Measurements from ENCODE around the gene PGA4. TPM values are rescaled to one million over a fixed set of nuclear protein-coding genes. Genes with fewer than 3 reads are reported as not detected.
"Not testable (repeated sequence)": the region's sequence is repeated elsewhere in the genome, so short reads cannot be mapped to it uniquely, and the experiment has no call there.

Gene PGA4
- total and polyA plus RNA-seq, 3 donors from 2014 or later: 0.56 to 7.2 TPM; not detected in 1

DNA sequence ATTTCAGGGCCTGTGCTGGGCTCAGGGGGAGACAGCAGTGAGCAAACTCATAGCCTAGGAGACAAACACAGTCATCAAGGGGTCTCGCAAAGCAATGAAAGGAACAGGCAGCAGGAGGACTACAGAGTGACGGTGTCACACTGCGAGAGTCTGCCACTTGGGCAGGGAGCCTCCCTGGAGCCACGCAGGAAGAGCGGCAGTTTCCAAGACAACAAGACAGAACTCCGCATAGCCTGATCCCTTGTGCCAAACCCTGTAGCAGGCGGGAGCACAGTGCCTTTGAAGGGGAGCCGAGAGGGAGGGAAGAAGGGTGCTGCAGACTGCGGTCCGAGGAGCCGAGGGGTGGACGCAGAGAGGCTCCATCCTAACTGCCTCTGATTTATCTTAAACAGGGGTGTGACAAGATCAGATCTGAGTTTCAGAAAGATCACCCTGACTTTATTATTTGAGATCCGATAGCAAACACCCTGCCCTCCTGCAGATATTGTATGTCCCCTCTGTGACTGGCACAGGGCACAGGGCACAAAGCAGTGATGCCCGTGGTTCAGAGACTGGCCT is 17.6 kb upstream of the PGA4 start:
- 79 to 81% methylated on average over 14 of the region's 14 CpGs for WGBS, 2 donors
- not testable (repeated sequence) for DNase-seq

DNA sequence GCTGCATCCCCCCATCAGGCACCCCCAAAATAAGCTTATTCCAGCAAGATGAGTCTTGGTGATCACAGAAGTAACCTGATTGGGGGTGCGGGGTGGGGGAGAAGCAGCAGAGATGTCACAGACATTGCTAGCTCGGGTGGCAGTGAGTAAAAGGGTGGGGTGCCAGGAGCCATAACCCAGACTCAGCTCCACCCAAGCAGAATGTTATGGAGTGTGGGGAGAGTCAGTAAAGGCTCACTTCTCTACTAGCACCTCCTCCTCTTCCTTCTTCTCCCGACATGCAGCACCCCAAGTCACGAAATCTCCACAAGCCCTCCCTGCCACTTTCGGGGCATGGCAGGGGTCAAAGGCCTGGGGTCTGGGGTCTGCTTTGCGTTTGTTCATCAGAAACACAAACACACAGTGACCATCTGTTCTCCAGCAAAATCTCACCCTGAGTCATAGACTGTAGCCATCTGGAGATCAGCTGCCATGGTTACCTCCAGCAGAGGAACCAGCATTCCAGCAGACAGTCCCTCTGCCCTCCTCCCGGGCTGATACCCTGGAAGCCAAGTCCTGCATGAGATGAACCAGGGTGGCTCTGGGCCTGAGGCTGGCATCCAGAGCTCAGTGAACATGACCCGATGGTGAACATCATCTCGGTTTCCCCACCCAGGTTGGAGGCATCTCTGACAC is 14.4 kb upstream of the PGA4 start:
- H3K4me3 ChIP-seq; H3K9me3 ChIP-seq; H3K4me1 ChIP-seq; H3K27ac ChIP-seq; DNase-seq; H3K36me3 ChIP-seq (ENCODE audit: low read depth, missing control alignments); H3K27me3 ChIP-seq; intact Hi-C loops (cut with DNase I; ENCODE audit: low total_unique reads): not testable (repeated sequence)
- no CpG with 5 or more reads among the region's 9 CpGs for WGBS, 2 donors

More for the DNA sequence above, 17.6 kb upstream of the PGA4 start:
- H3K27me3 ChIP-seq; H3K4me3 ChIP-seq; H3K9me3 ChIP-seq; intact Hi-C loops (cut with DNase I; ENCODE audit: low total_unique reads); H3K27ac ChIP-seq; H3K4me1 ChIP-seq; H3K36me3 ChIP-seq (ENCODE audit: low read depth, missing control alignments): not testable (repeated sequence)

DNA sequence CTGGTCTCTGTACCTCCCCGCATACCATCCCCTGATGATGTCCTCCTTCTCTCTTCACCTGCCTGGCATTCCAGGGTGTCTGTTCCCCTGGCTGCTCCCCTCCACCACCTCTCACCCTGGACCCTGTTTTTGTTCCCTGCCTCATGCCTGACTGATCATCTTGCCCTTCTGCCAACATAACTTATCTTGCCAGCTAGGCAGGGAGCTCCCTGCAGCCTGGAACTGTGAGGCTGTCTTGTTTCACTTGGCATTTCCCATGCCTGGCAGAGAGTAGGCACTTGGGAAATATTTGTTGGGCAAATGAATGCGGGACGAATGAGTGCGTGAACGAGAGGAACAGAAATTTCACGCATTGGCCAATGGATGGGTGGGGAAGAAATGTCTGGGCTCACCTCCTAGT is 11.5 kb upstream of the PGA4 start:
- H3K9me3 ChIP-seq; DNase-seq; H3K4me3 ChIP-seq; H3K36me3 ChIP-seq (ENCODE audit: low read depth, missing control alignments); H3K27ac ChIP-seq; H3K4me1 ChIP-seq; H3K27me3 ChIP-seq; intact Hi-C loops (cut with DNase I; ENCODE audit: low total_unique reads): not testable (repeated sequence)
- WGBS, 2 donors: no CpG with 5 or more reads among the region's 6 CpGs

DNA sequence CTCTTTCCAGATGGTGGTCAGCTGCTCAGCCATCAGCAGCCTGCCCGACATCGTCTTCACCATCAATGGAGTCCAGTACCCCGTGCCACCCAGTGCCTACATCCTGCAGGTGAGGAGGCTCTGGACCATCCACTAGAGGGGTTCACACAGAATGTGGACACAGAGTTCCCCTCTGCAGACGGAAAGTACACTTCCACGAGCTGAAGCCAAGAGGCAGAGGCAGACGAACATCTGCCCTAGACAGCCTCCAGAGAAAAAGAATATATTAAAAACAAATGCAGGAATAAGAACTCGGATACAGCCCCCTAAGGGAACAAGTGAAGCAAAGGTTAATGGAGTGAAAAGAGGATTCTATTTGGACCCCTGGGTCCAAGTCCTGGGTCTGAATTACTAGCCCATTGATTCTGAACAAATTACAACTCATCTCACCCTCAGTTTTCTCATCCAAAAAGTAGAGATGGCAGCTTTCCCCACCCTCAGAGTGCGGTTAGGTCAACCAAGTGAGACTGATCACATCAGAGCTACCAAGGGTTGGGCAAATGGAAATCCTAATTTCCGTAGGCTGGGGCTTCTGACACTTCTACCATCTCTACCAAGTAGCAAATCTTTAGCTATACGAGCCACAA is 10.7 kb upstream of the PGA4 start:
- H3K4me1 ChIP-seq; H3K36me3 ChIP-seq (ENCODE audit: low read depth, missing control alignments); DNase-seq; intact Hi-C loops (cut with DNase I; ENCODE audit: low total_unique reads); H3K27ac ChIP-seq; H3K9me3 ChIP-seq; H3K4me3 ChIP-seq; H3K27me3 ChIP-seq: not testable (repeated sequence)
- 65 to 67% methylated on average over 4 to 7 of the region's 10 CpGs for WGBS, 2 donors

GRCh38 chr11:61212202-61212601 is 9.9 kb upstream of the PGA4 start:
- DNase-seq; H3K27me3 ChIP-seq; H3K4me1 ChIP-seq; intact Hi-C loops (cut with DNase I; ENCODE audit: low total_unique reads); H3K27ac ChIP-seq; H3K36me3 ChIP-seq (ENCODE audit: low read depth, missing control alignments); H3K9me3 ChIP-seq; H3K4me3 ChIP-seq: not testable (repeated sequence)
- WGBS, 2 donors: no CpG with 5 or more reads among the region's 15 CpGs

- no CpG with 5 or more reads among the region's 3 CpGs for WGBS, 2 donors
- H3K4me1 ChIP-seq; DNase-seq; H3K4me3 ChIP-seq; intact Hi-C loops (cut with DNase I; ENCODE audit: low total_unique reads); H3K27ac ChIP-seq; H3K36me3 ChIP-seq (ENCODE audit: low read depth, missing control alignments); H3K27me3 ChIP-seq; H3K9me3 ChIP-seq: not testable (repeated sequence)
These were observed 8.3 kb upstream of the PGA4 start for GRCh38 chr11:61213711-61214324.

DNA sequence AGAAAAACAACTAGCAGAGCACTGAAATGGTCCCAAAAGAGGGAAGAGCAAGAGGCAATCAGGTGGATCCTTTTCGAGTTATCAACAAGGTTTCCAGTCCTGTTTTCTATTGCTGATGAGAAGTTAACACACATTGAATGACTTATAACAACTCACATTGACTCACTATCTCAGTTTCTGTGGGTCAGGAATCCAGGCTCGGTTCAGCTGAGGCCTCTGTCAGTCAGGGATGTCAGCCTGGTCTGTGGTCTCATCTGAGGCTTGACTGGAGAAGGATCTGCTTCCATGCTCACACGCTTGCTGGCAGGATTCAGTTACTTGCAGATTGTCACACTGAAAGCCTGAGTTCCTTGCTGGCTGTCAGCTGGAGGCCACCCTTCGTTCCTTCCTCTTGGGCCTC is 3.8 kb upstream of the PGA4 start:
- H3K9me3 ChIP-seq; H3K36me3 ChIP-seq (ENCODE audit: low read depth, missing control alignments); DNase-seq; H3K27me3 ChIP-seq; H3K27ac ChIP-seq; H3K4me3 ChIP-seq; H3K4me1 ChIP-seq; intact Hi-C loops (cut with DNase I; ENCODE audit: low total_unique reads): not testable (repeated sequence)
- WGBS, 2 donors: no CpG with 5 or more reads among the region's 4 CpGs

DNA sequence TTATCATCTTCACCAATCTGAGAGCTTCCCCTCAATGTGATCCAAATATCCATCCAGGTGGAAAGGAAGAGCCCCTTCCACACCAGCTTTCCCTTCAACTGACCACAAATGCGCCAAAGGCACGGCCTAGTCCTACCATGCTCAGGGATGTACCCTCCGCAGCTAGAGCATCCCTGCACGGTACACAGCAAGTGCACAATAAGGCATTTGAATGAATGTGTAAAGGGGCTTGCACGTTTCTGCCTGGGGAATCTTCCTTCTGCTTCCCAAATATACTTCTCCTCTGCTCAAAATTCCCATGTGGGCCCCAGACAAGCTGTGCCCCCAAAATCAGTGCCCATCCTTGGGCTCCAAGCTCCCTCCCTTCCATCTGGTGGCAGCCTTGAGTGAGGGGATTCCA is 3.1 kb upstream of the PGA4 start:
- H3K4me1 ChIP-seq; H3K27ac ChIP-seq; DNase-seq; H3K36me3 ChIP-seq (ENCODE audit: low read depth, missing control alignments); H3K27me3 ChIP-seq; intact Hi-C loops (cut with DNase I; ENCODE audit: low total_unique reads); H3K4me3 ChIP-seq; H3K9me3 ChIP-seq: not testable (repeated sequence)
- 94 to 96% methylated on average over 3 to 5 of the region's 5 CpGs for WGBS, 2 donors

DNA sequence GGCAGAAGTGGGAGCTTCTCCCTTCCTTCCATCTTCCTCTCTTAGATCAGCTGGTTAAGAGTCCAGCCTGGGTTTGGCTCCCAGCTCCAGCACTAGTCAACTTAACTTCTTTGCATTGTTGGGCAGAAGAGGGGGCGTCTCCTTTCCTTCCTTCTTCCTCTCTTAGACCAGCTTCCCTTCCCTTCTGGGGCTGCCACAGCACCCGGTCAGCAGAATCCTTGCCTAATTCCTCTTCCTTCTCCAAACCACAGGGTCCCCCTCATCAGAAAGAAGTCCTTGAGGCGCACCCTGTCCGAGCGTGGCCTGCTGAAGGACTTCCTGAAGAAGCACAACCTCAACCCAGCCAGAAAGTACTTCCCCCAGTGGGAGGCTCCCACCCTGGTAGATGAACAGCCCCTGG is 545 bp downstream of the PGA4 start:
- H3K9me3 ChIP-seq; H3K4me1 ChIP-seq; DNase-seq; H3K27me3 ChIP-seq; H3K36me3 ChIP-seq (ENCODE audit: low read depth, missing control alignments); intact Hi-C loops (cut with DNase I; ENCODE audit: low total_unique reads); H3K4me3 ChIP-seq; H3K27ac ChIP-seq: not testable (repeated sequence)
- WGBS, 2 donors: no CpG with 5 or more reads among the region's 5 CpGs

DNA sequence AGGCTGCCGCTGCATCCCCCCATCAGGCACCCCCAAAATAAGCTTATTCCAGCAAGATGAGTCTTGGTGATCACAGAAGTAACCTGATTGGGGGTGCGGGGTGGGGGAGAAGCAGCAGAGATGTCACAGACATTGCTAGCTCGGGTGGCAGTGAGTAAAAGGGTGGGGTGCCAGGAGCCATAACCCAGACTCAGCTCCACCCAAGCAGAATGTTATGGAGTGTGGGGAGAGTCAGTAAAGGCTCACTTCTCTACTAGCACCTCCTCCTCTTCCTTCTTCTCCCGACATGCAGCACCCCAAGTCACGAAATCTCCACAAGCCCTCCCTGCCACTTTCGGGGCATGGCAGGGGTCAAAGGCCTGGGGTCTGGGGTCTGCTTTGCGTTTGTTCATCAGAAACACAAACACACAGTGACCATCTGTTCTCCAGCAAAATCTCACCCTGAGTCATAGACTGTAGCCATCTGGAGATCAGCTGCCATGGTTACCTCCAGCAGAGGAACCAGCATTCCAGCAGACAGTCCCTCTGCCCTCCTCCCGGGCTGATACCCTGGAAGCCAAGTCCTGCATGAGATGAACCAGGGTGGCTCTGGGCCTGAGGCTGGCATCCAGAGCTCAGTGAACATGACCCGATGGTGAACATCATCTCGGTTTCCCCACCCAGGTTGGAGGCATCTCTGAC is 4.5 kb downstream of the PGA4 start:
- H3K27ac ChIP-seq; H3K27me3 ChIP-seq; H3K36me3 ChIP-seq (ENCODE audit: low read depth, missing control alignments); H3K4me3 ChIP-seq; DNase-seq; H3K4me1 ChIP-seq; intact Hi-C loops (cut with DNase I; ENCODE audit: low total_unique reads); H3K9me3 ChIP-seq: not testable (repeated sequence)
- WGBS, 2 donors: no CpG with 5 or more reads among the region's 10 CpGs

DNA sequence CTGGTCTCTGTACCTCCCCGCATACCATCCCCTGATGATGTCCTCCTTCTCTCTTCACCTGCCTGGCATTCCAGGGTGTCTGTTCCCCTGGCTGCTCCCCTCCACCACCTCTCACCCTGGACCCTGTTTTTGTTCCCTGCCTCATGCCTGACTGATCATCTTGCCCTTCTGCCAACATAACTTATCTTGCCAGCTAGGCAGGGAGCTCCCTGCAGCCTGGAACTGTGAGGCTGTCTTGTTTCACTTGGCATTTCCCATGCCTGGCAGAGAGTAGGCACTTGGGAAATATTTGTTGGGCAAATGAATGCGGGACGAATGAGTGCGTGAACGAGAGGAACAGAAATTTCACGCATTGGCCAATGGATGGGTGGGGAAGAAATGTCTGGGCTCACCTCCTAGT is 7.3 kb downstream of the PGA4 start:
- H3K27me3 ChIP-seq; H3K4me3 ChIP-seq; intact Hi-C loops (cut with DNase I; ENCODE audit: low total_unique reads); DNase-seq; H3K27ac ChIP-seq; H3K36me3 ChIP-seq (ENCODE audit: low read depth, missing control alignments); H3K9me3 ChIP-seq; H3K4me1 ChIP-seq: not testable (repeated sequence)
- no CpG with 5 or more reads among the region's 6 CpGs for WGBS, 2 donors

DNA sequence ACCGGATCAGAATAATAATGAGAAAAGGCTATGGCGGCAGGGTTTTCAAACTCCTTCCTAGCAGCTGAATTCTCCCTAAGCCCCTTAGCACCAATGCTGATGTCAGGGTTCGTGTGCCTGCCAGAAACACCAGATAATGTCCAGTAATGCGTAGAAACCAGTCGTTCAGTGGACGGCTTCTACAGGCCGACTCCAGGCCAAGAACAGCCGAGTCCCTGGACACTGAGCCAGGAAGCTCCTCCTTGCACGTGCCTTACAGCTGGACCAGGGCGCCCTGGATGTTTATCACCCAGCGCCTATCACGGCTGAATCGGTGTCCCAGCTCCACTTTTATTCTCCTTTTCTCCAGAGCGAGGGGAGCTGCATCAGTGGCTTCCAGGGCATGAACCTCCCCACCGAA is 8.9 kb downstream of the PGA4 start:
- H3K4me1 ChIP-seq; intact Hi-C loops (cut with DNase I; ENCODE audit: low total_unique reads): not testable (repeated sequence)
- WGBS, 2 donors: no CpG with 5 or more reads among the region's 15 CpGs

More for the DNA sequence above, 8.9 kb downstream of the PGA4 start:
- H3K27me3 ChIP-seq; H3K4me3 ChIP-seq; H3K36me3 ChIP-seq (ENCODE audit: low read depth, missing control alignments); H3K27ac ChIP-seq; DNase-seq; H3K9me3 ChIP-seq: not testable (repeated sequence)
